Heart left ventricle (tissue), 13 donors: ENCODE measurements around the gene C8B.

Source experiments
- POLR2A ChIP-seq, 2 donors: fragments of 450-650 bp; IDR thresholded peaks; one replicate each; pipeline ENCODE4 v1.6.1; 2017; ENCODE audit warnings: antibody characterized with exemption in 2 of 2, mild to moderate bottlenecking in 2 of 2, moderate library complexity in 2 of 2
- TF ChIP-seq, protein P1 (sequence below), 12 donors: fragments of 200-600 bp; sonication (generic) in 4 of 12; IDR thresholded peaks; one replicate each; pipeline versions ENCODE4 v1.5.0 to v1.8.0; 2018 to 2022; ENCODE audit warnings: antibody characterized with exemption in 12 of 12, mild to moderate bottlenecking in 5 of 12
- donor health status: ischemic (EF 13 %, LVEDD 7.1; RV severe dilation, severe dysfunction).
- donor health status: DM: no; HTN: yes; CAD: no.
- donor health status: DM: no; HTN: no; CAD: no.
- donor health status: ischemic (EF 25% LVEDD 6.9; RV normal size, moderate dysfunction).
- donor health status: ischemic (EF 25% LVEDD 5.7; RV mildly dilated, moderate dysfunction).
- donor health status: ischemic (EF 35%, LVEDD 5.7; RV mildly dilated, moderate dysfunction).
- donor health status: nonischemic (EF 11% LVEDD 7.7; RV severe dilation, severe dysfunction).
- donor health status: DM: yes; HTN: yes; CAD: no.
- donor health status: PGD.
- donor health status: ischemic (EF 29% LVEDD 5.4; RV normal size, mild dysfunction).
- donor health status: nonischemic (EF 23%, LVEDD 6.1; RV moderate dilation, normal function).

DNA sequence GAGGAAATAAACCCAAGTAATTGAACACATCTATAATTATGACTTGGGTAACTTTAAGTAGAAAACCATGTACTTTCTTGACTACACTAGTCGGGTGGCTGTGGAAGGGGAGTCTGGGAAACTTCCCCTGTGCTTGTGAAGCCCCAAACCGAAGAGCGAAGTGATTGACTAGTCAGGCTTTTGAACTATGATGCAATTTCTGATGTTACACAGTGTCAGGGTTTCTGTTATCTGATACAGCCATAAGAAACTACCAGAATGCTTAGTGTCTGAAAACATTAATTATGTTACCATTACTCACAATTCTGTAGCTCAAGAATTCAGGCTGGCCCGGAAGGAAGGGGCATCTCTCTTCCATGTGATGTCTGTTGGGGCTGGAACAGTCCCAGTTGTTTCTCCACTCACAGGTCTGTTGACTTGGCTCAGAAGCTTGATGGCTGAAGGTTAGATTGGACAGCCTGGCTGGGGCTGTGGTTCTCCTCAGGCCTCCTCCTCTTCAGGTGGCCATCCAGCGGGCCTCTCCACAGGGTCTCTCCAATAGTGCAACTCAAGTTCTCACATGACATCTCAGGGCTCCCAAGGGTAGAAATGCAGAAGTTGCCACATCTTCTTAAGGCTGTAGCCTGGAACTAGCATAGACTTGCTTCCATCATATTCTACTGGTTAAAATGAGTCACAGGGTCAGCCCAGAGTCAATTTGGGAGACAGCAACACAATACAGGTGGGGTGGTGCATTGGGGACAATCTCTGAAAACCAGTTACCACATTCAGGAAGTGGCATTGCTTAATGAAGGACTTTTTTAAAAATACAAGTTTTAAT, 8.3 kb upstream of the C8B start:
- TF ChIP-seq, protein P1, sequence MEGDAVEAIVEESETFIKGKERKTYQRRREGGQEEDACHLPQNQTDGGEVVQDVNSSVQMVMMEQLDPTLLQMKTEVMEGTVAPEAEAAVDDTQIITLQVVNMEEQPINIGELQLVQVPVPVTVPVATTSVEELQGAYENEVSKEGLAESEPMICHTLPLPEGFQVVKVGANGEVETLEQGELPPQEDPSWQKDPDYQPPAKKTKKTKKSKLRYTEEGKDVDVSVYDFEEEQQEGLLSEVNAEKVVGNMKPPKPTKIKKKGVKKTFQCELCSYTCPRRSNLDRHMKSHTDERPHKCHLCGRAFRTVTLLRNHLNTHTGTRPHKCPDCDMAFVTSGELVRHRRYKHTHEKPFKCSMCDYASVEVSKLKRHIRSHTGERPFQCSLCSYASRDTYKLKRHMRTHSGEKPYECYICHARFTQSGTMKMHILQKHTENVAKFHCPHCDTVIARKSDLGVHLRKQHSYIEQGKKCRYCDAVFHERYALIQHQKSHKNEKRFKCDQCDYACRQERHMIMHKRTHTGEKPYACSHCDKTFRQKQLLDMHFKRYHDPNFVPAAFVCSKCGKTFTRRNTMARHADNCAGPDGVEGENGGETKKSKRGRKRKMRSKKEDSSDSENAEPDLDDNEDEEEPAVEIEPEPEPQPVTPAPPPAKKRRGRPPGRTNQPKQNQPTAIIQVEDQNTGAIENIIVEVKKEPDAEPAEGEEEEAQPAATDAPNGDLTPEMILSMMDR (IDR thresholded peaks at IDR 0.05) = no peak
- TF ChIP-seq POLR2A (IDR thresholded peaks at IDR 0.05) = no peak
